ENCODE measurements around the gene ARHGEF10L. TPM values are rescaled to one million over a fixed set of nuclear protein-coding genes. Genes with fewer than 3 reads are reported as not detected.

Gene ARHGEF10L
- total RNA-seq, 1 donor from 2014 or later, result 27.8 TPM

GRCh38 chr1:17734609-17735008 lies 195.1 kb downstream of the ARHGEF10L start:
- TF ChIP-seq CTCF (conservative IDR thresholded peaks at IDR 0.05; ENCODE audit: low read depth, low read length), result no peak
- H3K4me3 ChIP-seq (ENCODE audit: low read depth, low read length), result no peak overlapping the region
- no peak for DNase-seq (ENCODE audit: low read depth)

- no peak for DNase-seq (ENCODE audit: low read depth)
- no peak for TF ChIP-seq CTCF (conservative IDR thresholded peaks at IDR 0.05; ENCODE audit: low read depth, low read length)
These were observed 195.8 kb downstream of the ARHGEF10L start for GRCh38 chr1:17735348-17735747.

GRCh38 chr1:17735793-17736192 lies 196.3 kb downstream of the ARHGEF10L start:
- no peak for TF ChIP-seq CTCF (conservative IDR thresholded peaks at IDR 0.05; ENCODE audit: low read depth, low read length)
- DNase-seq (ENCODE audit: low read depth), result no peak

More at GRCh38 chr1:17735348-17735747, 195.8 kb downstream of the ARHGEF10L start:
- no peak overlapping the region for H3K4me3 ChIP-seq (ENCODE audit: low read depth, low read length)

DNA sequence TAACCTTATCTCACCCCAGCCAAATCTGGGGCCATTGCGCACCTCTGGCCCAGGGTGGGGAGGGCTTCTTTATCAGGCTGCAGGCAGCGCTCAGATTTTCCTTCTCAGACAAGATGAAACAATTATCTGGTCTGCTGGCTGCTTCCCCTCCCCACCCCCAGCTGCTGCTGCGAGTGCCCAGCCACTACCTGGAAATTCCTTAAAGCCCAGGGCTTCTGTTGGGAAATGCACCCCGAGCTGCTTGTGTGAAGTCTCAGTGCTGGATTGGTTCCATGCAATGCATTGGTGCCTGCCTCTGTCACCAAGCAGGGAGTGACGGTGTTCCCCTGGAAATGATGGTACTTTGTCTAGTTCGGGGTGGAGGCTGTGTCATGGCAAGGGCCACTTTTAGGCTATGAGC lies 197.1 kb downstream of the ARHGEF10L start:
- no peak overlapping the region for H3K4me3 ChIP-seq (ENCODE audit: low read depth, low read length)
- DNase-seq (ENCODE audit: low read depth), result no peak
- TF ChIP-seq CTCF (conservative IDR thresholded peaks at IDR 0.05; ENCODE audit: low read depth, low read length), result no peak

More at GRCh38 chr1:17735793-17736192, 196.3 kb downstream of the ARHGEF10L start:
- H3K4me3 ChIP-seq (ENCODE audit: low read depth, low read length), result no peak overlapping the region

DNA sequence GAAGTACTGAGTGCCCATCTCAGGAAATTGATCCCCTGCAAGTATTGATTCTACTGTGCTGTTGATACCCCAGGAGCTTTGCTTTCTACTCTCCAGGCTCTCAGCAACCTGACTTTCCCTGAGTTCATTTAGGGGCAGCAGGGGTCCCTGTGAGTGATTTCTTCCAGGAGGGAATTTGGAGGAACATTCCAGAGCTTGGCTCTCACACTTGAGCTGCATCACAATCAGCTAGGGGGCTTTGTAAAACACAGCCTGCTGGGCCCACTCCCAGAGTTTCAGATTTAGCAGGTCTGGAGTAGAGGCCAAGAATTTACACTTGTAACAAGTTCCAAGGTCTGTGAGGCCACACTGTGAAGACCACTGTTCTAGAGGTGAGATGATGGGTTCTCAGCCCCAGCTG lies 199.6 kb downstream of the ARHGEF10L start:
- TF ChIP-seq CTCF (conservative IDR thresholded peaks at IDR 0.05; ENCODE audit: low read depth, low read length), result no peak
- H3K4me3 ChIP-seq (ENCODE audit: low read depth, low read length), result no peak overlapping the region
- no peak for DNase-seq (ENCODE audit: low read depth)

- TF ChIP-seq CTCF (conservative IDR thresholded peaks at IDR 0.05; ENCODE audit: low read depth, low read length), result no peak
- DNase-seq (ENCODE audit: low read depth), result no peak
These were observed 201.6 kb downstream of the ARHGEF10L start for GRCh38 chr1:17741052-17741451.

DNA sequence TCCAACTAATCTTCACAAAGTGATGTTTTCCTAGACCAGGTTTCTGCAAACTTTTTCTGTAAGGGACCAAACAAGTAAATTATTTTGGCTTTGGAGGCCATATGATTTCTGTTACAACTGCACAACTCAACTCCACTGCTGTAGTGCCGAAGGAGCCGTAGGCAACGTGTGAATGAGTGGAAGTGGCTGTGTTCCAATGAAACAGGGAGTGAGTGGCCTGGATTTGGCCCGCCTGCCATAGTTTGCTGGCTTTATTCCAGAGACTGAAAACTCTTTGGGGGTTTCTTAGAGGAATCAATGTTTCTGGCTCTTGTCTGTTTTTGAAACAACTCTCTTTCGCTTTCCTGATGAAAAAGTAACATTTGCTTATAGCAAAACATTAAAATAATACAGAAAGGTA lies 203.1 kb downstream of the ARHGEF10L start:
- no peak overlapping the region for H3K4me3 ChIP-seq (ENCODE audit: low read depth, low read length)
- TF ChIP-seq CTCF (conservative IDR thresholded peaks at IDR 0.05; ENCODE audit: low read depth, low read length), result no peak
- no peak for DNase-seq (ENCODE audit: low read depth)

More at GRCh38 chr1:17741052-17741451, 201.6 kb downstream of the ARHGEF10L start:
- no peak overlapping the region for H3K4me3 ChIP-seq (ENCODE audit: low read depth, low read length)

Measured in epithelial cell of proximal tubule (primary cell).